HCT116 (cell line): ENCODE data around the gene GIPC3. TPM values are rescaled to one million over a fixed set of nuclear protein-coding genes. Genes with fewer than 3 reads are reported as not detected.
A peak's percentile ranks its signal among the peaks of the same experiment; 100 is the strongest.

Experiments used
- ATAC-seq: fragments of 200-7000 bp; cut with Tn5 transposase; 2 replicates; pipeline ENCODE4 v1.9.1; 2020; ENCODE audit warnings: mild to moderate bottlenecking, moderate library complexity
- BruUV-seq: library from RNA; stranded (reverse); fragments of 400-500 nt; replicated peaks from 2 replicates; lab custom pipeline; 2021; lab: Mats Ljungman, UMichigan
- CTCF ChIA-PET: fragments of 300-600 bp; sonication (Branson Sonifier 250); formaldehyde crosslinking; loops from one replicate; lab custom pipeline; 2021; ENCODE audit warnings: antibody characterized with exemption; lab: Charles Lee
- POLR2A ChIA-PET: fragments of 300-600, 350-600 bp; sonication (Branson Sonifier 250); formaldehyde crosslinking; loops from one replicate; lab custom pipeline; 2021; ENCODE audit warnings: antibody characterized with exemption; lab: Charles Lee
- RAD21 ChIA-PET, 2 experiments: fragments of 300-600 bp; sonication (Branson Sonifier 250); formaldehyde crosslinking; loops; one replicate each; lab custom pipeline; 2023; ENCODE audit warnings: low total read pairs in 2 of 2; ENCODE audit not compliant: uncharacterized antibody in 2 of 2, unreplicated experiment in 2 of 2, low non-redundant PET in 1 of 2; lab: Charles Lee
- DNase-seq: peaks from one replicate; pipeline ENCODE4 v3.0.0-alpha.2; 2010; ENCODE audit warnings: low read depth, low spot score
- H2AFZ ChIP-seq: fragments of 200-600 bp; shearing (Covaris generic), sonication (generic); 2 replicates; pipeline ENCODE4 v1.6.1; 2017; ENCODE audit warnings: low read depth, mixed run types, mixed read lengths, antibody characterized with exemption, low read length; ENCODE audit not compliant: poor library complexity, severe bottlenecking
- H3K27ac ChIP-seq: 2 replicates; pipeline ENCODE4 v1.5.1; 2012; ENCODE audit warnings: low read depth, low read length
- H3K27me3 ChIP-seq: fragments of 200-600 bp; sonication (generic); 2 replicates; pipeline ENCODE4 v1.6.1; 2016; ENCODE audit warnings: mixed run types, low read length, mixed read lengths; ENCODE audit not compliant: insufficient read depth
- H3K36me3 ChIP-seq, 2 experiments: fragments of 200-500 bp in 1 of 2; fragments of 200-600 bp in 1 of 2; sonication (Bioruptor generic) in 1 of 2; sonication (generic) in 1 of 2; 2 replicates each; pipeline versions ENCODE4 v1.5.1 to v1.6.1; 2014 to 2016; ENCODE audit warnings: low read length in 2 of 2, inconsistent platforms in 1 of 2, mixed read lengths in 1 of 2, mixed run types in 1 of 2; ENCODE audit not compliant: insufficient read depth in 2 of 2, control insufficient read depth in 1 of 2
- H3K4me1 ChIP-seq, 2 experiments: fragments of 200-600 bp in 1 of 2; sonication (generic) in 1 of 2; 2 replicates each; pipeline versions ENCODE4 v1.5.1 to v1.6.1; 2012 to 2017; ENCODE audit warnings: low read length in 2 of 2, inconsistent platforms in 1 of 2, mild to moderate bottlenecking in 1 of 2, mixed read lengths in 1 of 2, mixed run types in 1 of 2, moderate library complexity in 1 of 2; ENCODE audit not compliant: insufficient read depth in 2 of 2, control insufficient read depth in 1 of 2
- H3K4me2 ChIP-seq: fragments of 200-600 bp; sonication (generic); 2 replicates; pipeline ENCODE4 v1.6.1; 2017; ENCODE audit warnings: mixed run types, low read length, mixed read lengths
- H3K4me3 ChIP-seq, 2 experiments: fragments of 200-600 bp in 1 of 2; sonication (generic) in 1 of 2; replicated peaks in 1 of 2; 2 replicates each; pipeline ENCODE4 v1.5.1; 2011 to 2016; ENCODE audit warnings: low read length in 2 of 2, control low read depth in 1 of 2, low read depth in 1 of 2, mild to moderate bottlenecking in 1 of 2, mixed read lengths in 1 of 2, mixed run types in 1 of 2
- H3K79me2 ChIP-seq: fragments of 200-600 bp; sonication (generic); 2 replicates; pipeline ENCODE4 v1.6.1; 2017; ENCODE audit warnings: mild to moderate bottlenecking, mixed run types, low read length, moderate library complexity, mixed read lengths; ENCODE audit not compliant: insufficient read depth
- H3K9ac ChIP-seq: fragments of 200-600 bp; sonication (generic); 2 replicates; pipeline ENCODE4 v1.6.1; 2016; ENCODE audit warnings: low read length, mixed read lengths
- H3K9me2 ChIP-seq: fragments of 200-600 bp; sonication (generic), shearing (Covaris generic); 2 replicates; pipeline ENCODE4 v1.6.1; 2017; ENCODE audit warnings: mixed run types, mild to moderate bottlenecking, moderate library complexity; ENCODE audit not compliant: insufficient read depth
- H3K9me3 ChIP-seq, 2 experiments: fragments of 200-500 bp in 1 of 2; fragments of 200-600 bp in 1 of 2; sonication (Bioruptor generic) in 1 of 2; sonication (generic) in 1 of 2; 2 replicates each; pipeline ENCODE4 v1.6.1; 2014 to 2017; ENCODE audit warnings: low read length in 2 of 2, mixed read lengths in 2 of 2, inconsistent platforms in 1 of 2, low read depth in 1 of 2, mild to moderate bottlenecking in 1 of 2, mixed run types in 1 of 2, moderate library complexity in 1 of 2; ENCODE audit not compliant: control insufficient read depth in 1 of 2, insufficient read depth in 1 of 2
- H4K20me1 ChIP-seq: fragments of 200-600 bp; sonication (generic), shearing (Covaris generic); 2 replicates; pipeline ENCODE4 v1.6.1; 2017; ENCODE audit warnings: mixed run types, mild to moderate bottlenecking, moderate library complexity; ENCODE audit not compliant: insufficient read depth
- ATF3 ChIP-seq: IDR thresholded peaks from 2 replicates; pipeline ENCODE4 v1.6.1; 2012
- CTCF ChIP-seq, 3 experiments: fragments of 200-600 bp in 1 of 3; sonication (generic) in 1 of 3; IDR thresholded peaks in 2 of 3; conservative IDR thresholded peaks in 1 of 3; 2 replicates each; pipeline ENCODE4 v1.5.1; 2012 to 2017; ENCODE audit warnings: low read depth in 2 of 3, low read length in 2 of 3, antibody characterized with exemption in 1 of 3, borderline replicate concordance in 1 of 3, control low read depth in 1 of 3, mild to moderate bottlenecking in 1 of 3, mixed read lengths in 1 of 3, mixed run types in 1 of 3, moderate library complexity in 1 of 3; ENCODE audit not compliant: insufficient read depth in 1 of 3
- EZH2 ChIP-seq: fragments of 200-600 bp; sonication (generic); IDR thresholded peaks from 2 replicates; pipeline ENCODE4 v1.6.1; 2017; ENCODE audit warnings: antibody characterized with exemption, mixed run types
- EZH2phosphoT487 ChIP-seq: fragments of 200-600 bp; IDR thresholded peaks from 2 replicates; pipeline ENCODE4 v1.6.1; 2018; ENCODE audit warnings: antibody characterized with exemption, borderline replicate concordance
- MAX ChIP-seq: IDR thresholded peaks from 2 replicates; pipeline ENCODE4 v1.6.1; 2012
- POLR2A ChIP-seq: IDR thresholded peaks from 2 replicates; pipeline ENCODE4 v1.7.0; 2011; ENCODE audit warnings: borderline replicate concordance; ENCODE audit not compliant: insufficient read depth, insufficient read length; ENCODE audit errors: extremely low read depth
- REST ChIP-seq: IDR thresholded peaks from 2 replicates; pipeline ENCODE4 v1.6.1; 2012; ENCODE audit warnings: low read depth
- SIN3A ChIP-seq: IDR thresholded peaks from 2 replicates; pipeline ENCODE4 v1.6.1; 2012; ENCODE audit warnings: low read depth
- SP1 ChIP-seq: IDR thresholded peaks from 2 replicates; pipeline ENCODE4 v1.6.1; 2012; ENCODE audit warnings: low read depth
- ZFX ChIP-seq: fragments of 450-650 bp; IDR thresholded peaks from 2 replicates; pipeline ENCODE4 v1.6.1; 2017
- intact Hi-C: fragments of 100-400 bp; cut with micrococcal nuclease; formaldehyde crosslinking; loops from 2 replicates; pipeline ENCODE4 v1.10.0; 2022
- total RNA-seq: library from RNA; stranded (reverse); gene quantifications from one replicate; pipeline ENCODE4 v1.2.1, GENCODE V29; 2021; ENCODE audit not compliant: unreplicated experiment

The GIPC3 gene
- total RNA-seq, 1 experiment from 2014 or later: not detected

GRCh38 chr19:3547301-3547731 is 38.0 kb upstream of the GIPC3 start:
- DNase-seq: no peak
- TF ChIP-seq ATF3 (no peak), CTCF (IDR thresholded peaks at IDR 0.05 in 2 of 3, conservative IDR thresholded peaks at IDR 0.05 in 1 of 3; ENCODE audit: borderline replicate concordance in 1 of 3, insufficient read depth in 1 of 3, low read depth in 2 of 3, low read length in 2 of 3) (peak in 2 of 3 experiments; percentile 71 to 72; a peak in 4 of 6 replicates)
- TF ChIP-seq, all 23 proteins: peak for 1
- Histone ChIP-seq H3K9ac (no peak overlapping the region), H3K36me3 (peaks cover 11 to 24% of the 10 kb centered on the region in 2 experiments), H3K9me2 (no peaks in the 10 kb centered on the region), H2AFZ (no peak overlapping the region), H3K4me1 (peaks cover 0 to 11% of the 10 kb centered on the region in 2 experiments; a peak in 2 of 4 replicates), H3K4me2 (no peak overlapping the region), H3K9me3 (no peaks in the 10 kb centered on the region), H3K27ac (no peak overlapping the region), H3K4me3 (no peak overlapping the region), H4K20me1 (peaks cover 5% of the 10 kb centered on the region; the same call in 1 of the 2 replicates), H3K79me2 (peaks cover 36% of the 10 kb centered on the region), H3K27me3 (no peaks in the 10 kb centered on the region)
- CTCF ChIA-PET: no interaction called here
- intact Hi-C loops: loop anchor here (5.0 kb wide), 1 partner anchor 80 kb away; the partner anchor contains the start of gene CACTIN
- POLR2A ChIA-PET: no interaction called here
- peak; percentile 53 for ATAC-seq
- RAD21 ChIA-PET: no interaction called here
- BruUV-seq: no TSS peak

- no TSS peak for BruUV-seq
- ATAC-seq (no peak), DNase-seq (no peak)
- H2AFZ ChIP-seq: no peak overlapping the region
- peaks cover 40% of the 10 kb centered on the region for H3K79me2 ChIP-seq
- H3K36me3 ChIP-seq: peaks cover 11 to 24% of the 10 kb centered on the region in 2 experiments
- H3K4me2 ChIP-seq: no peak overlapping the region
- ChIA-PET RAD21 (interaction anchor here in 1 of 2 experiments (1.2 kb wide), 1 partner anchor 27 kb away, joined by 3 read pairs; no protein-coding TSS in a partner anchor), POLR2A (no interaction called here), CTCF (no interaction called here)
- intact Hi-C loops: loop anchor here (5.0 kb wide), 1 partner anchor 79 kb away; the partner anchor contains the start of gene CACTIN
- no peak overlapping the region for H3K4me3 ChIP-seq
- H3K4me1 ChIP-seq: peaks cover 0 to 14% of the 10 kb centered on the region in 2 experiments; a peak in 2 of 4 replicates
- H3K9me2 ChIP-seq: no peaks in the 10 kb centered on the region
- no peak overlapping the region for H3K9ac ChIP-seq
- H4K20me1 ChIP-seq: peaks cover 5% of the 10 kb centered on the region; the same call in 1 of the 2 replicates
- H3K27me3 ChIP-seq: no peaks in the 10 kb centered on the region
- H3K9me3 ChIP-seq: no peaks in the 10 kb centered on the region
- no peak overlapping the region; the same call in 1 of the 2 replicates for H3K27ac ChIP-seq
- TF ChIP-seq POLR2A: no peak
- TF ChIP-seq SIN3A: no peak
- no peak for TF ChIP-seq EZH2
- no peak for TF ChIP-seq SP1
- TF ChIP-seq REST: no peak
- no peak for TF ChIP-seq ZFX
- no peak for TF ChIP-seq EZH2phosphoT487
- TF ChIP-seq MAX: no peak
These were observed 37.5 kb upstream of the GIPC3 start for GRCh38 chr19:3547767-3548282.
